Activated CD8-positive, alpha-beta memory T cell treated with anti-CD3 and anti-CD28 coated beads, Interleukin-2, amount 10 ng/mL, durations not matched to agents 7 days and 5 days (primary cell): Measurements from ENCODE around the gene NAPSA. TPM values are rescaled to one million over a fixed set of nuclear protein-coding genes. Genes with fewer than 3 reads are reported as not detected.

Experiments
- ATAC-seq: fragments of 150-1000 bp; cut with Tn5 transposase; one replicate; pipeline ENCODE4 v1.10.0; 2021; ENCODE audit warnings: moderate library complexity
- CTCF ChIA-PET: fragments of 350-600 bp; sonication (Branson Sonifier 250); formaldehyde crosslinking; loops from one replicate; lab custom pipeline; 2021; ENCODE audit warnings: antibody characterized with exemption; lab: Charles Lee
- DNase-seq: peaks from one replicate; pipeline ENCODE4 v3.0.0-alpha.2; 2020
- H3K27ac Mint-ChIP-seq: one replicate; pipeline ENCODE4 v1.8.0; 2021; ENCODE audit warnings: mild to moderate bottlenecking, mixed read lengths
- H3K27me3 Mint-ChIP-seq: one replicate; pipeline ENCODE4 v1.8.0; 2021; ENCODE audit warnings: mixed read lengths
- H3K36me3 Mint-ChIP-seq: one replicate; pipeline ENCODE4 v1.8.0; 2021; ENCODE audit warnings: mild to moderate bottlenecking, mixed read lengths
- H3K4me1 Mint-ChIP-seq: one replicate; pipeline ENCODE4 v1.8.0; 2021; ENCODE audit warnings: mixed read lengths
- H3K4me3 Mint-ChIP-seq: one replicate; pipeline ENCODE4 v1.8.0; 2021; ENCODE audit warnings: mild to moderate bottlenecking, moderate library complexity, mixed read lengths
- H3K9me3 Mint-ChIP-seq: one replicate; pipeline ENCODE4 v1.8.0; 2022; ENCODE audit warnings: low read depth, mixed read lengths
- total RNA-seq, 2 experiments: library from RNA; stranded (reverse); gene quantifications; one replicate each; pipeline ENCODE4 v1.2.3, GENCODE V29; 2021

Gene NAPSA
- total RNA-seq, 2 experiments from 2014 or later: 5.3 to 8.8 TPM

DNA sequence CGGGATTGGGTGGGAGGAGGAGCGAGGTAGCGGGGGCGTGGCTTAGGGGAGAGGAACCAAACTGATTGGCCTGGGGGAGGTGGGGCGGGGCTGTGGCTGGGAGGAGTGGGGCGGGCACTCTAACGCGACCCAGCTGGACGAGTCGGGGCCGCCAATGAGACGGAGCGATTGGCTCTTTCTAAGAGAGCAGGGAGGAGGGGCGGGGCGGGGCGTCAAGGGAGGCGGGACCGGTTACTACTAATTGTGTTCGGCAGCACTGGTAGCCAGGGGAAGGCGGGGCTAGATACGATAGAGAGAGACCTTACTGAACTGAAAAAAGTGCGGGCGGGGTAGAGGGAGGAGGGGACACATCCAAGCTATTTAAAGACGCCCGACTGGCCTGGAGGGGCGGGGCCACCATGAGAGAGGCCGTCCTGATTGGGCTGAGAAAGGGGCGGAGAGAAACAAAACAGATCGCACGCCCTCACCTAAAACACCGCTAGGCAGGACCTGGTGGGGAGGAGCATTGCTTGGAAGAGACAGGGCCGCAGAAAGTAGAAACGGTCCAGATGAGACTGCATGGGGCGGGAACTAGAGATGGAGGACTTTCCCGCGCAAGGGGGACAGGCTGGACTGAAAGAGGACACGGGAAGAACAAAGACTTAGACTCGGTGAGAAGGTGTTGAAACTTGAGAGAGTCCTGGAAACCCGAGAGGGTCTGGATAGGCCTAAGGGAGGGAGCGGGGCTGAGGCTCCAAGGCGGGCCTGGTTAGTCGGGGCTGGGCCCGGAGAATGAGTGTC, 36.1 kb downstream of the NAPSA start, which contains the start of gene KCNC3:
TSS of gene KCNC3 (minus strand) at position 232 of the 780 bp plus-strand sequence. CDS start 295 bp downstream, outside the sequence.
- ATAC-seq: peak; percentile 61
- H3K4me1 Mint-ChIP-seq: peaks cover 60% of the 10 kb centered on the region
- H3K36me3 Mint-ChIP-seq: peaks cover 10% of the 10 kb centered on the region
- H3K27me3 Mint-ChIP-seq: peaks cover 53% of the 10 kb centered on the region
- no peaks in the 10 kb centered on the region for H3K9me3 Mint-ChIP-seq
- peak; percentile 98 for DNase-seq
- peak within 1 kb of the TSS; percentile 88 for H3K27ac Mint-ChIP-seq
- CTCF ChIA-PET: interaction anchor here (0.8 to 1.4 kb wide), 7 partner anchors 8 to 132 kb away, joined by 3 to 8 read pairs (median 3); no protein-coding TSS in a partner anchor
- peak within 1 kb of the TSS; percentile 79 for H3K4me3 Mint-ChIP-seq

DNA sequence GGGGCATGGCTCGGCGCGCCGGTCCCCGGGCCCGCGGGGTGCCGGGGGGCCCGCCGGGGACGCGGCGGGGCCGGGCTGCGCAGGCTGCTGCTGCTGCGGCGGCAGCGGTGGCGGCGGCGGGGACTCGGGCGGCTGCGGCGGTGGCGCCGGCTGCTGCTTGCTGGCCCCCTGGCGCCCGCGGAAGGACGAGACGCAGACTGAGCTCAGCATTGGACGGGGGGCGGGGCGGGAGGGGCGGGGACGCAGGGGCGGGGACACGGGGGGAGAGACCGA, 36.6 kb downstream of the NAPSA start:
- Mint-ChIP-seq H3K27ac (no peak overlapping the region), H3K4me1 (peaks cover 55% of the 10 kb centered on the region), H3K36me3 (peaks cover 8% of the 10 kb centered on the region), H3K4me3 (no peak overlapping the region), H3K9me3 (no peaks in the 10 kb centered on the region), H3K27me3 (peaks cover 53% of the 10 kb centered on the region)
- DNase-seq (no peak), ATAC-seq (no peak)
- CTCF ChIA-PET: interaction anchor here (0.8 to 1.4 kb wide), 8 partner anchors 9 to 182 kb away, joined by 3 to 8 read pairs (median 3); partner anchors contain the start of gene JOSD2

DNA sequence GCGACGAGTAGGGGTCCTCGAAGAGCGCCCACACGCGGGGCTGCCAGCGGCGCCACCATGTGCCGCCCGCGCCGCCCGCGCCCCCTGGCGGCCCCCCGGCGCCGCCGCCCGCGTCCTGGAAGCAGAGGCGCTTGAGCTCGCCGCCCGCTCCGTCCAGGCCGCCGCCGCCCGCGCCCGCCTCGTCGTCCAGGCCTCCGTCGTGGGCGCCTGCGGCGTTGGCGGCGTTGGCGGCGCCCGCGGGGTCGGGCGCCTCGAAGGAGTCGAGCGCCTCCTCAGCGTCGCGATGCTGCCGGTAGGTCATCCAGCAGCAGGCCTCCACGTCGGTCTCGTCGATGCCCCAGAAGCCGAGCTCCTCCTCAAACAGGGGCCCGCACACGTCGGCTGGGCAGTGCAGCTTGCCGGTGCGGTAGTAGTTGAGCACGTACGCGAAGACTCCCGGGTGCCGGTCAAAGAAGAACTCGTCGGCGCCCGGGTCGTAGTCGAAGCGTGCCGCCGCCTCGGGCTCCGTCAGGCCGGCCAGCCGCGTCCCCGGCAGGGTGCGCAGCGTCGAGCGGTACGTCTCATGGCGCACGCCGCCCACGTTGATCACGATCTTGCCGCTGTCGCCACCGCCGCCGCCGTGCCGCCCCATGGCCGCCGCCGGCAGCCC, 37.1 kb downstream of the NAPSA start:
- ATAC-seq (no peak), DNase-seq (no peak)
- no peak overlapping the region for H3K4me3 Mint-ChIP-seq
- H3K4me1 Mint-ChIP-seq: peaks cover 50% of the 10 kb centered on the region
- H3K27ac Mint-ChIP-seq: no peak overlapping the region
- H3K27me3 Mint-ChIP-seq: peaks cover 53% of the 10 kb centered on the region
- CTCF ChIA-PET: interaction anchor here (1.1 to 1.4 kb wide), 4 partner anchors 9 to 182 kb away, joined by 3 read pairs; partner anchors contain the start of gene JOSD2
- H3K9me3 Mint-ChIP-seq: no peaks in the 10 kb centered on the region
- peaks cover 8% of the 10 kb centered on the region for H3K36me3 Mint-ChIP-seq

DNA sequence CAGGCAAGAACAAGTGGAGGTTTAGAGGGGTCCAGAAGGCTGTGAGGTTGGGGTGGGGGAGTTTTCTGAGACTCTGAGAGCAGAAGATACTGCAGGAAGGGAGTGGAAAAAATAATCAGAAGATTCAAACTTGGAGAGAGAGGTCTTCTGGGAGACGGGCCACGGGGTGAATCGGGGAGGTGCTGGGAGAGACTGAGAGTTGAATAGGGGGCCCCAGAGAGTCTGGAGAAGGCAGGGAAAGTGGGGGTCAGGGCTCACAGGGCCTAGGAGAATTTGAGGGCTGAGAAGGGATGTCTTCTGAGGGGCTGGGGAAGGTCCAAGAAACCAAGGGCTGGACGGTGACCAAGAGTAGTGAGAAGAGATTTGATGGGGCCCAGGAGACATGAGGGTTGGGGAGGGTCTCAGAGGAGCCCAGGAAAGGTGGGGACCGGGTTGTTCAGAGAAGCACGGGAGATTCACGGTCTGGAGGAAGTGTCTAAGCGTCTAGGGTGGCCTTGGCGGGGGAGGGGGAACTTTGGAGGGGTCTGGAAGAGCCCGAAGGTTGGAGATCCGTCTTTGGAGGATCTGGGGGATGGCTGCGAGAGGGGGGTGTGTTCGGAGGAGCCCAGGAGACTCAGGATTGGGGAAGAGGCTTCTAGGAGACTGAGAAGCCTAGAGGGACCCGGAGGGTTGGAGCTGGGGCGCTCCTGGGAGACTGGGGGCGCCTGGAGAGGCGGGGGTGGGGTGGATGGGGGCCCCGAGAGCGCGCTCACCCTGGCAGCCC, 37.8 kb downstream of the NAPSA start:
- H3K9me3 Mint-ChIP-seq: no peaks in the 10 kb centered on the region
- CTCF ChIA-PET: interaction anchor here (1.0 to 1.4 kb wide), 3 partner anchors 8 to 183 kb away, joined by 3 read pairs; partner anchors contain the start of gene JOSD2
- H3K27me3 Mint-ChIP-seq: peaks cover 51% of the 10 kb centered on the region
- no peak for DNase-seq
- H3K4me3 Mint-ChIP-seq: peak overlapping the region; percentile 35
- peaks cover 8% of the 10 kb centered on the region for H3K36me3 Mint-ChIP-seq
- H3K4me1 Mint-ChIP-seq: peaks cover 47% of the 10 kb centered on the region
- no peak overlapping the region for H3K27ac Mint-ChIP-seq
- no peak for ATAC-seq

DNA sequence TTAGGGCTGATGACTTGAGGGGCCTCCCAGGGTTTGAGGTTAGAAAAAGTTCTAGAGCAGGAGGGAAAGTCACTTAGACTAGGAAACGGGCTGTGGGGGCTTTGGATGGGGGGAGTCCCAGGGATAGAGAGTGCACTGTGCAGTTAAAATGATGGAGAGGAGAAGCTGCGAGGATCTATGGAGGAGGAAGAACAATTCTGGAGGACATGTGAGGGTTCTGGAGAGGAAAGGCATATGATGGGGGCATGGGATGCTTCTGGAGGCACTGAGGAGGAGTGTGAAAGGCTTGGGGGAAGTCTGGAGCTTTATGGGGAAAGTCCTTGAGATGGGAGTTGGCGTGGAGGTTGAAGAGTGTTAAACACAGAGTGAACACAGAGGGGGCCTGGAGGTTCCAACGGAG, 38.4 kb downstream of the NAPSA start:
- H3K36me3 Mint-ChIP-seq: peaks cover 8% of the 10 kb centered on the region
- H3K4me3 Mint-ChIP-seq: peak overlapping the region; percentile 10
- ATAC-seq (no peak), DNase-seq (no peak)
- H3K4me1 Mint-ChIP-seq: peaks cover 40% of the 10 kb centered on the region
- no peaks in the 10 kb centered on the region for H3K9me3 Mint-ChIP-seq
- H3K27me3 Mint-ChIP-seq: peaks cover 45% of the 10 kb centered on the region
- no peak overlapping the region for H3K27ac Mint-ChIP-seq
- CTCF ChIA-PET: interaction anchor here (1.0 to 1.8 kb wide), 2 partner anchors 42 to 75 kb away, joined by 3 to 4 read pairs; no protein-coding TSS in a partner anchor

DNA sequence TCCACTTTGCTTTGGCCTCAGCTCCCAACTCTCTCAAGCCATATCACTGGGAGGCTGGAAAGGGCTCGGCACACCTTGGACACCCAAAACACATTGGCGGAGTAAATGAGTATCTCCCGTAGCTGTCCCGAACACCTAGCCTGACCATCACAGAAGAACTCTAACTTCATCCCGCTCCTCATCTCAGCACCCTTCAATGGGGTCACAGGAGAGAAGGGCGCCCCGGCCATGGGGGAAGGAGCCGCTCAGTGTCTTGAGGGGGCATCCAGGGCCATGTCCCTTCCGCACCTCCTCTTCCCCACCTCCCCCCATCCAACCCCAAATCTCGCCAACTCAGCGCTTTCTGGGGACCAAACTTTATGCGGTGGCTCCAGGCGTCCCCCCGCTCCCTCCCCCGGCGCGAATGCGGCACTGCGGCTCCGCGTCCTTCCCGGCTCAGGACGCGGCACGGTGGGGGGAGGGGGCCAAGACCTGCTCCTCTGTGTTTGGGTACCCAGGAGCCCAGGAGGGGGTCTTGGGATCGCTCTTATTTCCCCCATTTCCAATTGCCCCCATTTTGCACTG, 39.3 kb downstream of the NAPSA start:
- Mint-ChIP-seq H3K4me3 (peak overlapping the region; percentile 31), H3K4me1 (peaks cover 33% of the 10 kb centered on the region), H3K27ac (no peak overlapping the region), H3K27me3 (peaks cover 38% of the 10 kb centered on the region), H3K36me3 (peaks cover 6% of the 10 kb centered on the region), H3K9me3 (no peaks in the 10 kb centered on the region)
- CTCF ChIA-PET: interaction anchor here (0.5 to 1.8 kb wide), 2 partner anchors 74 to 435 kb away, joined by 3 to 4 read pairs; no protein-coding TSS in a partner anchor
- ATAC-seq (no peak), DNase-seq (no peak)

DNA sequence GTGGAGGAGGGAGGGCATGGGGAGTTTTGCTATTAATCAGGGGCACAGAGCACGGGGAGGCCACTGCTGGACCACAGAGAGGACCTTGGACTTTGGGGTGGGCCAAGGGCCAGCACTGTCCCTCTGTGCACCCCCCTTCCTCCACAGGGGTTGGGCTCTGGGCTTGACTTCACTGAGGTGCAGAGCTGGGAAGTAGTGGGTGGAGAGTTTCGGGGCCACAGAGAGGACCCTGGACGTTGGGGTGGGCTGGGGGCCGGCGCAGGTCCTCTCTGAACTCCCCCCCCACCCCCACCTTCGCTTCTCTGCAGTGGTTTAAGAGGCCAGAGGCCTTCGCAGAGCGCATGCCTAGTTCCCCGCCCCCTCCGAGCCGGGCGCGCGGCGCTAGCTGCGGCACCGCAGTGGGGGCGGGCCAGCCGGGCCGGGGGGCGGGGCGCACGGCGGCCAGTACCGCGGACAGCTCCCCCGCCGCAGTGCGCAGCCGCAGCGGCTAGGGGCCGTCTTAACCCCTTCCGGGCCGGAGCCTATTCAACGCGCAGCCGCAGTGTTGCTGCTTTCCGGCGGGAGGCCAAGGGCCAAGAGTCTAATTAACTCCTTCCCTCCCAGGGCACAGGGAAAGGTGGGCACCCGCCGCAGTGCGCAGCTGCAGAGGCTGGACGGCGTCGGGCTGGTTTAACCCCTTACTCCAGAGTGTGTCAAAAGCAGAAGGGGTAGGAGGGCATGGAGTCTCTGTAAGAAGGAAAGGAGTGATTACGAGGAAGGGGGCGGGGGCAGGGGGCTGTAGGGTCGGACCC, 39.9 kb downstream of the NAPSA start:
- peak overlapping the region; percentile 31 for H3K4me3 Mint-ChIP-seq
- H3K27ac Mint-ChIP-seq: no peak overlapping the region
- H3K36me3 Mint-ChIP-seq: peaks cover 6% of the 10 kb centered on the region
- peaks cover 28% of the 10 kb centered on the region for H3K4me1 Mint-ChIP-seq
- CTCF ChIA-PET: interaction anchor here (0.5 to 1.8 kb wide), 3 partner anchors 32 to 434 kb away, joined by 3 to 5 read pairs (median 4); no protein-coding TSS in a partner anchor
- DNase-seq: peak; percentile 83
- ATAC-seq: peak; percentile 29
- H3K9me3 Mint-ChIP-seq: no peaks in the 10 kb centered on the region
- peaks cover 34% of the 10 kb centered on the region for H3K27me3 Mint-ChIP-seq

DNA sequence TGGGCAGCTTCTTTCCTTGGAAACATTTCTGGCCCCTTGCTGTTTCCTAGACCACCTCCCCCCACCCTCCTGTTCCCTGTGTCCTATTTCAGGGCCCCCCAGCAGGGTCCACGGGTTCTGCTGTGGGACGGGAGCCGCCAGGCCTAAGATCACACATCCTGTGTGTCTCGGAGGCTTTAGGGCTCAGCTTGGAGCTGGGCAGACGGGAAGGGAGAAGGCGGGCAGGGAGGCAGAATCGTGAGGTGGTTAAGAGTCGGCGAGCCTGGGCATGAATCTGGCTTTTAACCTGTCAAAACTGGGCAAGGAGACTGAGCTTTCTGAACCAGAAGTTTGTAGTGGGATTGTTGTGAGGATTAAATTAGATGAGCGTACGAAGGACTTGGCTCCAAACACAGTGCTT, 41.1 kb downstream of the NAPSA start:
- ATAC-seq (no peak), DNase-seq (no peak)
- H3K27ac Mint-ChIP-seq: no peak overlapping the region
- H3K36me3 Mint-ChIP-seq: peaks cover 1% of the 10 kb centered on the region
- peaks cover 17% of the 10 kb centered on the region for H3K4me1 Mint-ChIP-seq
- peaks cover 22% of the 10 kb centered on the region for H3K27me3 Mint-ChIP-seq
- CTCF ChIA-PET: no interaction called here
- no peaks in the 10 kb centered on the region for H3K9me3 Mint-ChIP-seq
- H3K4me3 Mint-ChIP-seq: no peak overlapping the region

DNA sequence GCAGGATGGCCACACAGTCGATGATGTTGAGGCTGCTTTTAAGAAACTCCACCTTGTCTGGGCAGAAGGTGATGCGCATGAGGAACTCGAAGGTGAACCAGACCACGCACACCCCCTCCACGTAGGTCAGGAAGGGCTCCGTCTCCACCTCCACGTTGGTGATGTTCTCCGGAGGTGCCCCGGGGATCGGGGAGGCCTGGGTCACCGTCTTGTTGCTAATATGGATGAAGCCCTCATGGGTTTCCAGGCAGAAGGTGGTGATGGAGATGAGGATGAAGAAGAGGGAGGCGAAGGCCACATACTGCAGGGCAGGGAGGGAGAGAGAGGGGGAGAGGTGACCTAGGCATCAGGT, 41.7 kb downstream of the NAPSA start:
- no peaks in the 10 kb centered on the region for H3K9me3 Mint-ChIP-seq
- H3K4me3 Mint-ChIP-seq: no peak overlapping the region
- CTCF ChIA-PET: no interaction called here
- no peak overlapping the region for H3K27ac Mint-ChIP-seq
- DNase-seq: no peak
- H3K27me3 Mint-ChIP-seq: peaks cover 19% of the 10 kb centered on the region
- ATAC-seq: no peak
- H3K36me3 Mint-ChIP-seq: no peaks in the 10 kb centered on the region
- H3K4me1 Mint-ChIP-seq: peaks cover 16% of the 10 kb centered on the region

DNA sequence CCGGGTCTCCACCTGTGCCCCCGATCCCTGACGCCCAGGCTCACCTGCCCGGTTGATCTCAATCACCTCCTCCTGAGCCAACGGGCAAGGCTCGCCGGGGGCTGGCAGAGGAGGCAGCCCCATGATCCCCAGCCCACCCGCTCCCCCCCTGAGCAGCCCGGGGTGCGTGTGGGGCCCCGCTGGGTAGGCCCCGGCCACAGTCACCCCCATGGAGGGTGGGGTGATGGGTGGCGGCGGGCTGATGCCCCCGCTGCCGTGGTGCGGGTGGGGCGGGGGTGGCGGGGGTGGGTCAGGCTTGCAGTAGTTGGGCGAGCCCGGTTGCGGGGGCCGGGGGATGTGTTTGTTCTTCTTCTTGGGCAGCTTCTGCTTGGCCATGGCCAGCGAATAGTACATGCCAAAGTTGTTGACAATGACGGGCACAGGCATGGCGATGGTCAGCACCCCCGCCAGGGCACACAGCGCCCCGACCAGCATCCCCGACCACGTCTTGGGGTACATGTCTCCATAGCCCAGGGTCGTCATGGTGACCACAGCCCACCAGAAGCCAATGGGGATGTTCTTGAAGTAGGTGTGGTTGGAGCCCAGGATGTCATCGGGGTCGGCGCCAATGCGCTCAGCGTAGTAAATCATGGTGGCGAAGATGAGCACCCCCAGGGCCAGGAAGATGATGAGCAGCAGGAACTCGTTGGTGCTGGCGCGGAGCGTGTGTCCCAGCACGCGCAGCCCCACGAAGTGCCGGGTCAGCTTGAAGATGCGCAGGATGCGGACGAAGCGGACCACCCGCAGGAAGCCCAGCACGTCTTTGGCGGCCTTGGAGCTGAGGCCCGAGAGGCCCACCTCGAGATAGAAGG, 42.3 kb downstream of the NAPSA start:
- CTCF ChIA-PET: no interaction called here
- DNase-seq: no peak
- ATAC-seq: no peak
- Mint-ChIP-seq H3K9me3 (no peaks in the 10 kb centered on the region), H3K4me1 (peaks cover 16% of the 10 kb centered on the region), H3K4me3 (no peak overlapping the region), H3K36me3 (no peaks in the 10 kb centered on the region), H3K27me3 (peaks cover 19% of the 10 kb centered on the region), H3K27ac (no peak overlapping the region)

DNA sequence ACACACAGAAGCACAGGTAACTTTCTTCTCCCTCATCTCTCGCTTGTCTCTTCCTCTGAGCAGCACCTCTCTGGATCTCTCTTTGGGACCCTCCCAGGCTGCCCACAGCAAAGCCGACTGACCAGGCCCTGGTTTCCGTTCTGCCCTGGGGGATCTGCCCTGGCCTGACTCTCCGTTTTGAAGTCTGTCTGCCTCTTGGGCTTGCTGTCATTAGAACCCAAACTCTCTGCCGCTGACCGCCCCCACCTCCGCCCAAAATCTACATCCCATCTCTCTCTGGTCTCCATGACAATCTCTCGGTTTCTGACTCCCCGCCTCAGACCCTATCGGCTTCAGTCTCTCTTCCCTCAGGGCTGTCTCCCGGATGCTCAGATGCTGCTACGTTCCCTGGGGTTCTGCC, 43.2 kb downstream of the NAPSA start:
- CTCF ChIA-PET: no interaction called here
- Mint-ChIP-seq H3K36me3 (no peaks in the 10 kb centered on the region), H3K9me3 (no peaks in the 10 kb centered on the region), H3K4me1 (peaks cover 12% of the 10 kb centered on the region), H3K27ac (no peak overlapping the region), H3K4me3 (no peak overlapping the region), H3K27me3 (peaks cover 16% of the 10 kb centered on the region)
- no peak for DNase-seq
- ATAC-seq: no peak

DNA sequence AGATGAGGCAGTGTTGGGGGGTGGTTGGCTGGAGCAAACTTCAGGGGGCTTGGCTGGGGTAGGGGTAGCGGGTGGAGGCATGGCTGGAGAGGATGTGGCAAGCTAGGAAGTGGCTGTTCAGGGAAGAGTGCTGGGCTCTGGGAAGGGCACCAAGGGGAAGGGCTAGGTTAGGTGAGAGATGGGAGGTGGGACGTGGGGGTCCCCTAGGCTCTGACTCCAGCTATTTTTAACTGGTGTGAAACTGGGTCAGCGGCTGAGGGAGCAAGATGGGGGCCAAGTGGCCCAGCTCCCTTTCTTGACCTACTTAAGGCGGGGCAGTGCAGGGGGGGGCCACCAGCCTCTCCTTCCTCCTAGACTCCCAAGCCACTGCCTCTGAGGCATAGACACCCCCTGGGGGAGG, 43.6 kb downstream of the NAPSA start:
- Mint-ChIP-seq H3K36me3 (no peaks in the 10 kb centered on the region), H3K4me1 (peaks cover 8% of the 10 kb centered on the region), H3K27ac (no peak overlapping the region), H3K27me3 (peaks cover 12% of the 10 kb centered on the region), H3K9me3 (no peaks in the 10 kb centered on the region), H3K4me3 (no peak overlapping the region)
- CTCF ChIA-PET: no interaction called here
- ATAC-seq (no peak), DNase-seq (no peak)
